Loucy (cell line): Measurements from ENCODE around the gene FBLN2.

Source experiments
- H2AFZ ChIP-seq: fragments of 200-600 bp; sonication (generic); 2 replicates; pipeline ENCODE4 v1.6.0; 2016; ENCODE audit warnings: antibody characterized with exemption, mild to moderate bottlenecking, low read length, moderate library complexity
- H3F3A ChIP-seq: fragments of 200-600 bp; 2 replicates; pipeline ENCODE4 v1.6.0; 2016; ENCODE audit warnings: antibody characterized with exemption, low read depth, mild to moderate bottlenecking
- H3K27me3 ChIP-seq: fragments of 200-600 bp; sonication (generic); 2 replicates; pipeline ENCODE4 v1.6.1; 2014; ENCODE audit warnings: low read length, mild to moderate bottlenecking; ENCODE audit not compliant: insufficient read depth, poor library complexity, severe bottlenecking
- H3K36me3 ChIP-seq: fragments of 200-600 bp; sonication (generic); 2 replicates; pipeline ENCODE4 v1.6.1; 2016; ENCODE audit warnings: low read length; ENCODE audit not compliant: insufficient read depth
- H3K4me1 ChIP-seq: fragments of 200-600 bp; sonication (generic); 2 replicates; pipeline ENCODE4 v1.5.1; 2014; ENCODE audit warnings: low read length, mild to moderate bottlenecking; ENCODE audit not compliant: insufficient read depth, poor library complexity, severe bottlenecking
- H3K4me2 ChIP-seq: fragments of 200-600 bp; sonication (generic); 2 replicates; pipeline ENCODE4 v1.6.0; 2014; ENCODE audit warnings: antibody characterized with exemption, low read length, low read depth, mild to moderate bottlenecking; ENCODE audit not compliant: poor library complexity, severe bottlenecking
- H3K4me3 ChIP-seq: fragments of 200-600 bp; sonication (generic); 2 replicates; pipeline ENCODE4 v1.5.1; 2014; ENCODE audit warnings: low read length, mild to moderate bottlenecking, mixed read lengths; ENCODE audit not compliant: poor library complexity, severe bottlenecking
- H3K79me2 ChIP-seq: fragments of 200-600 bp; sonication (generic); 2 replicates; pipeline ENCODE4 v1.6.1; 2014; ENCODE audit warnings: low read length; ENCODE audit not compliant: insufficient read depth
- H3K9ac ChIP-seq: fragments of 200-600 bp; sonication (generic); 2 replicates; pipeline ENCODE4 v1.6.0; 2014; ENCODE audit warnings: mild to moderate bottlenecking, low read depth, low read length, moderate library complexity; ENCODE audit not compliant: poor library complexity, severe bottlenecking
- H3K9me2 ChIP-seq: fragments of 200-600 bp; sonication (generic); replicated peaks from 2 replicates; pipeline ENCODE4 v1.6.1; 2016; ENCODE audit warnings: low read depth, low read length, mixed read lengths
- H3K9me3 ChIP-seq: fragments of 200-600 bp; sonication (generic); 2 replicates; pipeline ENCODE4 v1.6.1; 2014; ENCODE audit warnings: mild to moderate bottlenecking, antibody characterized with exemption, low read length, low read depth; ENCODE audit not compliant: insufficient read depth
- H4K20me1 ChIP-seq: fragments of 200-600 bp; sonication (generic); 2 replicates; pipeline ENCODE4 v1.6.0; 2014; ENCODE audit warnings: antibody characterized with exemption, low read length, mild to moderate bottlenecking; ENCODE audit not compliant: insufficient read depth, poor library complexity, severe bottlenecking
- EZH2phosphoT487 ChIP-seq: fragments of 200-600 bp; IDR thresholded peaks from 2 replicates; pipeline ENCODE4 v1.6.1; 2018; ENCODE audit warnings: antibody characterized with exemption, mild to moderate bottlenecking, moderate library complexity, borderline replicate concordance
- TF ChIP-seq, protein P1 (sequence below): fragments of 200-600 bp; sonication (generic); conservative IDR thresholded peaks from 2 replicates; pipeline ENCODE4 v1.5.1; 2014; ENCODE audit warnings: mild to moderate bottlenecking, antibody characterized with exemption, low read length

Gene FBLN2

DNA sequence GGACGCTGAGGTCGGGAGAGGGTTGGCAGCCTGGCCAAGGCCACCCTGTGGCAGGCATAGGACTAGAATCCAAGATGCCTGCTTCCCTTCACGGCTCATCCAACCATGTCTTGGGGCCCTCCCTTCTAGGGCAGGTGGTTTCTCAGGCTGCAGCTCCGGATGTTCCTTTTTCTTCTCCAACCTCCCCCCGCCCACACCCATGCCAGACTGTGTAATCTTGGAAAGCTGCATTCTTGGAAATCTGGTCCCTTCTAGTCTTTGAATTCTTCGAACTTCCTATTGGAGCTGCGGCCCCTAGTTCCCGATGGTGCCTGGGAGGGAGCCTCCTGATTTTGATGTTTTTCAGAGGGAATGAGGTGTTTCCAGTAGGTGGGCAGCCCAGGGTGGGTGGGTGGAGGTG, 109.8 kb downstream of the FBLN2 start:
- no peak for TF ChIP-seq EZH2phosphoT487
- TF ChIP-seq, protein P1, sequence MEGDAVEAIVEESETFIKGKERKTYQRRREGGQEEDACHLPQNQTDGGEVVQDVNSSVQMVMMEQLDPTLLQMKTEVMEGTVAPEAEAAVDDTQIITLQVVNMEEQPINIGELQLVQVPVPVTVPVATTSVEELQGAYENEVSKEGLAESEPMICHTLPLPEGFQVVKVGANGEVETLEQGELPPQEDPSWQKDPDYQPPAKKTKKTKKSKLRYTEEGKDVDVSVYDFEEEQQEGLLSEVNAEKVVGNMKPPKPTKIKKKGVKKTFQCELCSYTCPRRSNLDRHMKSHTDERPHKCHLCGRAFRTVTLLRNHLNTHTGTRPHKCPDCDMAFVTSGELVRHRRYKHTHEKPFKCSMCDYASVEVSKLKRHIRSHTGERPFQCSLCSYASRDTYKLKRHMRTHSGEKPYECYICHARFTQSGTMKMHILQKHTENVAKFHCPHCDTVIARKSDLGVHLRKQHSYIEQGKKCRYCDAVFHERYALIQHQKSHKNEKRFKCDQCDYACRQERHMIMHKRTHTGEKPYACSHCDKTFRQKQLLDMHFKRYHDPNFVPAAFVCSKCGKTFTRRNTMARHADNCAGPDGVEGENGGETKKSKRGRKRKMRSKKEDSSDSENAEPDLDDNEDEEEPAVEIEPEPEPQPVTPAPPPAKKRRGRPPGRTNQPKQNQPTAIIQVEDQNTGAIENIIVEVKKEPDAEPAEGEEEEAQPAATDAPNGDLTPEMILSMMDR: no peak
- Histone ChIP-seq H3F3A (no peaks in the 10 kb centered on the region), H3K4me2 (no peak overlapping the region), H3K27me3 (no peaks in the 10 kb centered on the region), H4K20me1 (no peaks in the 10 kb centered on the region), H2AFZ (no peak overlapping the region), H3K9me2 (no peaks in the 10 kb centered on the region), H3K4me3 (no peak overlapping the region), H3K9ac (no peak overlapping the region), H3K4me1 (peaks cover 3% of the 10 kb centered on the region), H3K79me2 (no peaks in the 10 kb centered on the region), H3K36me3 (no peaks in the 10 kb centered on the region), H3K9me3 (no peaks in the 10 kb centered on the region)

DNA sequence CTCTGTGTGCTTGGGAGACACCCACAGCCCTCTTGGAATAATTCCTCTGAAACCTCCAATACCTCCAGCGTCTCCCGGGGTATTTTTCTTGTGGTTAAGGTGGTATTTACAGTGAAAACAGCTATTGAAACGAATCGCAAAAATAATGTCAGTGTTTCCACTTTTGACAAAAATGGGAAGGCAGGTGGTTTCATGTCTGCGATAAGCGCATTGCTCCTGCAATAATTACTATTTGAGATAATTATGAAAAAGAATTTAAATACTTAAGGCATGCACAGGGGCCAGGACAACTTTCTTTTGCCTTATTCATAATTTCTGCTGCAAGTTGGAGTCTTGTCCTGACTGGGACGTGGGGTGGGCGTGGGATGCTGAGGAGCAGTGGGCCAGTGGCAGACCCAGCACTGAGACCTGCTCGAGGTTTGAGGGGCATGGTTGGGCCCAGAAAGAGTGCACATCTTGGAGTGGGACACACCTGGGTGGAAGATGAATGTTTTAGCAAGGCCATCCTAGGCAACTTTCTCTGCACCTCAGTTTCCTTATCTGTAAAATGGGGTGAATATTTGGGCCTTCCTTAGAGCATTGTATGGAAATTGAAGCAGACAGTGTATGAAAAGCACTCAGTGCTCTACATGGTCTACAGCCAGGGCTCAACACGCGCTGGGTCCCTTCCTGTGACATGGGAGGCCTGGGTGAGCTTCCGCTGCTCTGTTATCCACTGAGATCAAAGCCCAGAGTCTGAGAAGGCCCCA, 110.5 kb downstream of the FBLN2 start:
- Histone ChIP-seq H3K9ac (no peak overlapping the region), H3K36me3 (no peaks in the 10 kb centered on the region), H3K4me1 (peaks cover 3% of the 10 kb centered on the region), H3K9me3 (no peaks in the 10 kb centered on the region), H3K79me2 (no peaks in the 10 kb centered on the region), H3K9me2 (no peaks in the 10 kb centered on the region), H2AFZ (no peak overlapping the region), H3K4me2 (no peak overlapping the region), H3K4me3 (no peak overlapping the region), H4K20me1 (no peaks in the 10 kb centered on the region), H3K27me3 (no peaks in the 10 kb centered on the region), H3F3A (no peaks in the 10 kb centered on the region)
- TF ChIP-seq EZH2phosphoT487: no peak
- TF ChIP-seq, protein P1: no peak

DNA sequence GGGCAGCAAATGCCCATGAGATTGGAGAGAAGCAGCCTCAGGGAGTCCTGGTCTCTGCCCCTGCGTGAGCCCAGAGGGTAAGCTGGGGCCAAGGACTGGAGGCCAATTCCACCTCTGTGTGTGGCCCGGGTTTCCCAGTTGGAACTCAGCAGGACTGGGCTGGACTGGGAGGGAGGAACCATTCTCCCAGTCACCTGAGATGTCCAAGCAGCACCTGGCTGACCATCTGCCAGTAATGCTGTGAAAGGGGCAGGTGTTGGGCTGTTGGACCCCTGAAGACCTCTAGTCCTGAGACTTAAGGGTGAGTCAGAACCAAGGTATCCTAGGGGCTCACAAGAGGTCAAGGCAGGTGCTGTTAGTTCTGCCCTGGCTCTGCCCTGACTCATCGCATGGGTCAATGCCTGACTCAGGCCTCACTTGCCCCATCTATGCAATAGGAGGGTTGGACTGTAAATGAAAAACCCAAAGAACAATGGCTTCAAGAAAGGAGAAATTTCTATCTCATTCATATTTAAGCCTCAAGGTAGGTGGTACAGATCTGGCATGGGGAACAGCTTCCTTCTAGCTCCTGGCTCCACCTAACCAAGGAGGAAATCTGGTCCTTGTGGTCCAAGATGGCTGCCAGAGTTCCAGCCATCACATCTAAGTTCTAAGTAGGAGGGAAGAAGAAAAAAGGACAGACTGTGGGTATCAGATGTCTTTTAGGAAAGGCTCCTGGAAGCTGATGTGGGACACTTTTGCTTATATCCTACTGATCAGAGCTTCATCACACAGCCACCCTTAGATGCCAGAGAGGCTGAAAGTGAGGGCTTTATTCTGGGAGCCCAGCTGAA, 111.3 kb downstream of the FBLN2 start:
- Histone ChIP-seq H3K36me3 (no peaks in the 10 kb centered on the region), H3K79me2 (no peaks in the 10 kb centered on the region), H3K9ac (no peak overlapping the region), H3K4me1 (no peaks in the 10 kb centered on the region), H2AFZ (no peak overlapping the region), H3K4me2 (no peak overlapping the region), H3K9me3 (no peaks in the 10 kb centered on the region), H4K20me1 (no peaks in the 10 kb centered on the region), H3K4me3 (no peak overlapping the region), H3F3A (no peaks in the 10 kb centered on the region), H3K27me3 (no peaks in the 10 kb centered on the region), H3K9me2 (no peaks in the 10 kb centered on the region)
- TF ChIP-seq, protein P1: no peak
- no peak for TF ChIP-seq EZH2phosphoT487
